PC-9 (cell line): ENCODE measurements around the gene SLC12A6. TPM values are rescaled to one million over a fixed set of nuclear protein-coding genes. Genes with fewer than 3 reads are reported as not detected.

ENCODE experiments used
- BruUV-seq: library from RNA; stranded (reverse); fragments of 400-500 nt; replicated peaks from 2 replicates; lab custom pipeline; 2021; lab: Mats Ljungman, UMichigan
- CTCF ChIA-PET: fragments of 300-600 bp; sonication (Branson Sonifier 250); formaldehyde crosslinking; loops from one replicate; lab custom pipeline; 2022; ENCODE audit warnings: antibody characterized with exemption; lab: Charles Lee
- POLR2A ChIA-PET: fragments of 300-600 bp; sonication (Branson Sonifier 250); formaldehyde crosslinking; loops from one replicate; lab custom pipeline; 2022; ENCODE audit warnings: antibody characterized with exemption; ENCODE audit not compliant: unreplicated experiment; lab: Charles Lee
- DNase-seq, 2 experiments: peaks; one replicate each; pipeline versions ENCODE4 v3.0.0 to v3.0.0-alpha.2; 2015 to 2022; ENCODE audit warnings: mixed read lengths in 1 of 2
- H2AFZ ChIP-seq: fragments of 200-600 bp; sonication (generic); 2 replicates; pipeline ENCODE4 v1.8.1; 2017; ENCODE audit warnings: antibody characterized with exemption
- H3F3A ChIP-seq: fragments of 200-600 bp; sonication (generic); 2 replicates; pipeline ENCODE4 v1.8.1; 2017; ENCODE audit warnings: antibody characterized with exemption, mild to moderate bottlenecking, low read depth; ENCODE audit not compliant: insufficient read depth
- H3K27ac ChIP-seq: fragments of 200-600 bp; sonication (generic); 2 replicates; pipeline ENCODE4 v1.6.1; 2016; ENCODE audit warnings: mixed run types
- H3K27me3 ChIP-seq: fragments of 200-600 bp; sonication (generic); 2 replicates; pipeline ENCODE4 v1.6.1; 2016; ENCODE audit warnings: low read depth, mixed run types; ENCODE audit not compliant: insufficient read depth
- H3K36me3 ChIP-seq: fragments of 200-600 bp; sonication (generic); 2 replicates; pipeline ENCODE4 v1.6.1; 2016; ENCODE audit warnings: low read depth, mixed run types
- H3K4me1 ChIP-seq: fragments of 200-600 bp; sonication (generic); replicated peaks from 2 replicates; pipeline ENCODE4 v1.6.1; 2016; ENCODE audit warnings: mixed run types; ENCODE audit not compliant: insufficient read depth
- H3K4me2 ChIP-seq: fragments of 200-600 bp; sonication (generic); 2 replicates; pipeline ENCODE4 v1.6.1; 2017; ENCODE audit warnings: mixed run types
- H3K4me3 ChIP-seq: fragments of 200-600 bp; sonication (generic); 2 replicates; pipeline ENCODE4 v1.6.1; 2016; ENCODE audit warnings: mixed run types
- H3K79me2 ChIP-seq: fragments of 200-600 bp; sonication (generic); 2 replicates; pipeline ENCODE4 v1.6.1; 2017; ENCODE audit warnings: low read depth, mixed run types
- H3K9me2 ChIP-seq: fragments of 200-600 bp; sonication (generic); 2 replicates; pipeline ENCODE4 v1.8.1; 2017; ENCODE audit warnings: mild to moderate bottlenecking; ENCODE audit not compliant: insufficient read depth
- H3K9me3 ChIP-seq: fragments of 200-600 bp; sonication (generic); 2 replicates; pipeline ENCODE4 v1.8.1; 2016; ENCODE audit warnings: low read depth; ENCODE audit not compliant: insufficient read depth
- H4K20me1 ChIP-seq: fragments of 200-600 bp; sonication (generic); 2 replicates; pipeline ENCODE4 v1.8.1; 2017; ENCODE audit not compliant: insufficient read depth
- CTCF ChIP-seq: fragments of 200-600 bp; sonication (generic); conservative IDR thresholded peaks from 2 replicates; pipeline ENCODE4 v1.6.1; 2017; ENCODE audit warnings: mixed run types, antibody characterized with exemption, mild to moderate bottlenecking, moderate library complexity
- EZH2 ChIP-seq: fragments of 200-600 bp; sonication (generic); IDR thresholded peaks from 2 replicates; pipeline ENCODE4 v1.8.0; 2017; ENCODE audit warnings: antibody characterized with exemption, low read depth
- intact Hi-C: fragments of 100-400 bp; cut with micrococcal nuclease; formaldehyde crosslinking; loops from one replicate; pipeline ENCODE4 v1.10.0; 2022; ENCODE audit not compliant: unreplicated experiment
- total RNA-seq: library from RNA; stranded (reverse); gene quantifications from 2 replicates; pipeline ENCODE4 v1.2.3, GENCODE V29; 2021

The SLC12A6 gene
- total RNA-seq, 1 experiment from 2014 or later: 27.5 TPM

GRCh38 chr15:34242331-34242710, 95.3 kb downstream of the SLC12A6 start:
- intact Hi-C loops: no loop called here
- H3K27me3 ChIP-seq: no peaks in the 10 kb centered on the region
- TF ChIP-seq EZH2 (no peak), CTCF (no peak)
- H3F3A ChIP-seq: peaks cover 17% of the 10 kb centered on the region
- no TSS peak for BruUV-seq
- peaks cover 24% of the 10 kb centered on the region for H3K4me1 ChIP-seq
- DNase-seq: no peak
- H3K27ac ChIP-seq: peak overlapping the region; percentile 99; the same call in 1 of the 2 replicates
- no peaks in the 10 kb centered on the region for H3K79me2 ChIP-seq
- H3K9me3 ChIP-seq: no peaks in the 10 kb centered on the region
- ChIA-PET CTCF (interaction anchor here (0.7 kb wide), 1 partner anchor 62 kb away, joined by 3 read pairs; no protein-coding TSS in a partner anchor), POLR2A (no interaction called here)
- H3K9me2 ChIP-seq: no peaks in the 10 kb centered on the region
- no peak overlapping the region for H3K4me3 ChIP-seq
- no peak overlapping the region for H3K4me2 ChIP-seq
- peaks cover 18% of the 10 kb centered on the region; the same call in 1 of the 2 replicates for H3K36me3 ChIP-seq
- H2AFZ ChIP-seq: no peak overlapping the region
- no peaks in the 10 kb centered on the region for H4K20me1 ChIP-seq

GRCh38 chr15:34241376-34242330, 95.9 kb downstream of the SLC12A6 start:
- ChIA-PET POLR2A (interaction anchor here (0.6 kb wide), 1 partner anchor 33 kb away, joined by 6 read pairs; no protein-coding TSS in a partner anchor), CTCF (interaction anchor here (0.7 kb wide), 1 partner anchor 63 kb away, joined by 3 read pairs; no protein-coding TSS in a partner anchor)
- no peaks in the 10 kb centered on the region for H4K20me1 ChIP-seq
- intact Hi-C loops: no loop called here
- H3K27me3 ChIP-seq: no peaks in the 10 kb centered on the region
- peaks cover 24% of the 10 kb centered on the region for H3K4me1 ChIP-seq
- peaks cover 20% of the 10 kb centered on the region; the same call in 1 of the 2 replicates for H3K36me3 ChIP-seq
- no peaks in the 10 kb centered on the region for H3K9me3 ChIP-seq
- H3K4me2 ChIP-seq: no peak overlapping the region
- peak overlapping the region; percentile 99 for H3K27ac ChIP-seq
- no peak for TF ChIP-seq EZH2
- peak; percentile 67 for TF ChIP-seq CTCF
- H3K79me2 ChIP-seq: no peaks in the 10 kb centered on the region
- BruUV-seq: no TSS peak
- DNase-seq: no peak
- H3K9me2 ChIP-seq: no peaks in the 10 kb centered on the region
- no peak overlapping the region for H2AFZ ChIP-seq
- H3F3A ChIP-seq: peaks cover 17% of the 10 kb centered on the region
- H3K4me3 ChIP-seq: no peak overlapping the region

GRCh38 chr15:34240537-34240936, 97.0 kb downstream of the SLC12A6 start:
- Histone ChIP-seq H3K4me1 (peaks cover 24% of the 10 kb centered on the region), H3K27ac (peak overlapping the region; percentile 99), H3K9me3 (no peaks in the 10 kb centered on the region), H3K36me3 (peaks cover 20% of the 10 kb centered on the region; the same call in 1 of the 2 replicates), H2AFZ (no peak overlapping the region), H3K79me2 (no peaks in the 10 kb centered on the region), H3K4me3 (no peak overlapping the region), H3K27me3 (no peaks in the 10 kb centered on the region), H3K9me2 (no peaks in the 10 kb centered on the region), H4K20me1 (no peaks in the 10 kb centered on the region), H3K4me2 (peak overlapping the region; percentile 66; the same call in 1 of the 2 replicates), H3F3A (peaks cover 17% of the 10 kb centered on the region)
- CTCF ChIA-PET: no interaction called here
- no peak for TF ChIP-seq CTCF
- no peak for TF ChIP-seq EZH2
- no peak for DNase-seq
- BruUV-seq: no TSS peak
- POLR2A ChIA-PET: no interaction called here
- intact Hi-C loops: no loop called here
